Measurements from ENCODE around the gene VRK1.

DNA sequence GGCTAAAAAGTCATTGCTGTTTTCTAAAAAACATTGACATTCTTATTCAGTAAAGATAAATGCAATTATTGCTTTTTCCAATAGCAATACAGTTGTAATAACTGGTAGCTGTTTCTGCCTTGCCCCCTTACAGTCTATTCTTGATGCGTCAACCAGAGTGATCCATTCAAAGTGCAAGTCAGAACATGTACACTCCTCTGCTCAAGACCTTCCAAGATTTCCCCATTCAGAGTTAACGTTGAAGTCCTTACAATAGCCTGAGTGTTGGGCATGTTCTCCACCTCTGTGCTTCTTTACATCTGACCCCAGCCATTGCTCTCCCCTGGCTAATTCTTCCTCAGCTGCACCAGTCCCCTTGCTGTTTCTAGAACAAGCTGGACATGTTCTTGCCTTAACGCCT lies 24.3 kb downstream of the VRK1 start:
- TF ChIP-seq CTCF (conservative IDR thresholded peaks at IDR 0.05; ENCODE audit: low read length) (no peak), EZH2phosphoT487 (IDR thresholded peaks at IDR 0.05; ENCODE audit: borderline replicate concordance, low read depth, low read length) (no peak)
